ENCODE measurements around the gene VGLL4.
A peak's percentile ranks its signal among the peaks of the same experiment; 100 is the strongest.

VGLL4 gene

GRCh38 chr3:11629716-11630115, 14.0 kb downstream of the VGLL4 start:
- DNase-seq (ENCODE audit: low read depth in 2 of 2) = no peak

- DNase-seq (ENCODE audit: low read depth in 2 of 2) = no peak
Observed at GRCh38 chr3:11627612-11628011, 16.1 kb downstream of the VGLL4 start.

GRCh38 chr3:11626084-11626463, 17.6 kb downstream of the VGLL4 start:
- DNase-seq (ENCODE audit: low read depth in 2 of 2) = no peak

GRCh38 chr3:11625376-11626083, 18.2 kb downstream of the VGLL4 start:
- DNase-seq (ENCODE audit: low read depth in 2 of 2) = no peak

DNA sequence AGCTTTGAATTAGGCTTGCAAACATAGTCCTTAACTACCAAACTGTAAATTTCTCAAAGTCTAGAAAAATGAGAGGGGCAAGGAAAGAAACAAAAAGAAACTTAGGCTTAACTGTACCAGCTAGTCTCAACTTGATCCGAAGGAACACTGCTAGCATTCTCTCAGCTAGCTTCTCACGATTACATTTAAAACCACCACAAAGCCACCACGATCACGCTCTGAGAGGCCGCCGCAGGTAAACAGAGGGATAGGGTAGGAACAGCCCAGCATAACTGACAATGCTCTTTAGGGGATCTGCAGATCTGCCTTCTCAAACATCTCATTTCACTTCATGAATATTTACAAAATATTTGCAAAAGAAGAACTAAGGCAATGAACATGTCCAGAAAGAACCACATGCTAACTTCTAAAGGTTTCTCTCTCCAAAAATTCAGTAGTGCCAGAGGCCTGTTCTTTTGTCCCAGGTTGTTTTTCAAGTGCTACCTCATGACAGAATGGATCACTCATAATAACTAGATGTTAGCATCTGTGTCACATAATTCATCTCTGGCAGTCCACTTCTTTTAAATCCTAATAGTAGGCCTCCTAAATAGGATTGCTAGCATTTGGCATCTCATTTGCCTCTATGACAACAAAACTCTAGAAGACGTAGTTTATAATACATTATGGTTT, 18.9 kb downstream of the VGLL4 start:
- DNase-seq (ENCODE audit: low read depth in 2 of 2) = no peak

DNA sequence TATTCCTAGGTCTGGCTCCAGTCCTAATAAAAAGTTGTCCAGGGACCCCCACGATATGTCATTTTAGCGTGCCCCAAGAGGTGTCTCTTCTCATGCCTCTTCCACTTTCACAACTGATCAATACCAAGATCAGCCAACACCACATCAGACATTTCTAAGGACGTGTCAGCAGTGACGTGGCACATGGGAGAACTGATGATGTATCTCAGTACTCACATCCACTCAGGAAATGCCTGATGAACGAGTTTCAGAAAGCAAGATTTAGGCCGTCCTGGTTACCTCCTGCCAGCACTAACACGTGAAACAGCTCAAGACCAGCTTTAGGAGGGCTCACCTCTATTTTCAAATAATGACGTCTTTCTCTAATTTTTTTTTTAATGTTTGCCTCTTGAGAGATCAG, 19.6 kb downstream of the VGLL4 start:
- DNase-seq (ENCODE audit: low read depth in 2 of 2) = peak; percentile 69 to 73

- no peak for DNase-seq (ENCODE audit: low read depth in 2 of 2)
Observed at GRCh38 chr3:11622586-11623550, 20.8 kb downstream of the VGLL4 start.

DNA sequence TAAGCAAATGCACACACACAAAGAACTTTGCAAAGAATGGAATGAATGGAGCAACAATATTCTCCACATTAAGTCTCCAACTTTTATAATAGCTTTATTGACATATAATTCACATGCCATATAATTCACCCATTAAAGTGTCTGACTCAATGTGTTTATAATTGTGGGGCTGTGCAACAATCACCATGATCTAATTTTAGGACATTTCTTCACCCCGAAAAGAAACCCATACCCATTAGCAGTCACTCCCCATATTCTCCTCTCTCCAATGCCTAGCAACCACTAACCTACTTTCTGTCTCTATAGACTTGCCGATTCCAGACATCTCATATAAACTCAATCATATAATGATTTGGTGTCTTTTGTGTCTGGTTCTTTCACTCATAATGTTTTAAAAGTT, 22.6 kb downstream of the VGLL4 start:
- DNase-seq (ENCODE audit: low read depth in 2 of 2) = no peak

DNA sequence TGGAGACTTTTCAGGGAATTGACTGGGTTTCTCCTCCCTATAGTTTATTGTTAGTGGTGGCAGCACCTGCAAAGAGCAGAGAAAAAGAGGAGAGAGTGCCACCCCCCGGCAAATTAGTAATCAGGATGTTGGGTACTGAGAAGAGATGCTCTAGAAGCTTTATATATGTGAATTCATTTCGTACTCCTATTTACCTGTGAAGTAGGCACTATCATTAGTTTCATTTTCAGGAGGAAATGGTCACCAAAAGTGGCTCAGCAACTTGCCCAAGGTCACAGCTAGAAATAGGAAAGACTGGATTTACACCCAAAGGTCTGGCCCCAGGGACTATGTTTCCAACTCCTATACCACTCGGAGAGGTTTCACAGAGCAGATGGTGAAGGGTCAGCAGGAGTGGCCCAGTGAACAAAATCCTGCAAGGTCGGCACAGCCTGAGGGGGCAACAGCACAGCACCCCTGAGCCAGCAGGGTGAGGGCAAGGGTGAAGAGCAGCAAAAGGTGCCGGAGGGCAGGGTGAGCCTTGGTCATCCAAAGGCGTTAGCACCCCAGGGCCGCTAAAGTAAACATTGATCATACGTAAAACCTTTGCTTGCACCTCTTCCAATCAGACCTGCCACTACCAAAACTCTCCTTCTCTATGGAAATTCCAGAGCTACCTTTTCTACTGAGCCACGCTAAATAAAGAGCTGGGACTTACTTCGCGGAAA, 23.6 kb downstream of the VGLL4 start:
- DNase-seq (ENCODE audit: low read depth in 2 of 2) = no peak

- no peak for DNase-seq (ENCODE audit: low read depth in 2 of 2)
Observed at GRCh38 chr3:11619461-11619860, 24.3 kb downstream of the VGLL4 start.

- no peak for DNase-seq (ENCODE audit: low read depth in 2 of 2)
Observed at GRCh38 chr3:11618904-11619303, 24.8 kb downstream of the VGLL4 start.

DNA sequence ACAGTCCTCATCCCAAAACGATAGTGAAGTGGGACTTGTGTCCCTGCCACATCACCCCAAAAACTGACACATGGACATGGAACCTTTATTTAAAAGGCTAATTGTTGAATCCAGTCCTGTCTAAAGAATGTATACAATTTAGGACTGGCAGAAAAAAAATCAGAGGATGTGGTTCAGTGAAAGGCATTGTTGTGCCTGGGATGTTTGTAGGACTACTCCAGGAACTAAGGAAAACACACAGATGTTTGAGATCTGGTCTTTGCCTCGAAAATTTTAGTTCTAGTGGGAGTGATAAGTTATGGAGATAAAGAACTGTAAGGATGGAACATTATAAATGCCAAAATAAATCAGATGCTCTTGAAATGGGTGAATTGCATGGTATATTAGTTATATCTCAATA, 27.2 kb downstream of the VGLL4 start:
- no peak for DNase-seq (ENCODE audit: low read depth in 2 of 2)

DNA sequence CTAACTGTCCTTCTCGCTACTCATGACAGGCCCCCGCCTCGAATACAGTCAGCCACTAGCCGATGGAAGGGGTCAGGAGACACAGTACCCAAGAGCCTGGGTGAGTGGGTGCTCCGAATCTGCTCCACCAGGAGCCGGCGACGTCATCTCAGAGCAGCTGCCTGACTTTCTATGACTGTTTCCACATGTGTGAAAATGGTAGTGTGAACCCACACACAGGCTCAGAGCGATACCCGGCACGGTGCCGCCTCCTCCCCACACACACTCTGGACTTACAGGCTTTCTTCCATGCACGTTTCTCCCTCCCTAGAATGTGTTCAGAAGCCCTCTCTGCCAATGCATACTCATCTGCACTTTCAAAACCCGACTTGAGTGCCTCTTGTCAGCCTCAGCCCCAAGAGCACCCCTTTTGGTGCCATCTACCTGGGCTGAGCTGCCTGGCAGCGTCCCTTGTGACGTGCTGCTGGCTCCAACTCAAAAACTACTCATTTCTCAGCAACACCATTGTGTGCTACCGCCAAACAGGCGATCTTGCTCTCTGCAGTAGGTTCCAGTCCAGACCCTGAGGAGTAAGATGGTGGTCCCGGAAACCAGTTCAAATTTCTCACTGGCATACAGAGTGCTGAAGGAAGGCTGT, 29.7 kb downstream of the VGLL4 start:
- no peak for DNase-seq (ENCODE audit: low read depth in 2 of 2)

DNA sequence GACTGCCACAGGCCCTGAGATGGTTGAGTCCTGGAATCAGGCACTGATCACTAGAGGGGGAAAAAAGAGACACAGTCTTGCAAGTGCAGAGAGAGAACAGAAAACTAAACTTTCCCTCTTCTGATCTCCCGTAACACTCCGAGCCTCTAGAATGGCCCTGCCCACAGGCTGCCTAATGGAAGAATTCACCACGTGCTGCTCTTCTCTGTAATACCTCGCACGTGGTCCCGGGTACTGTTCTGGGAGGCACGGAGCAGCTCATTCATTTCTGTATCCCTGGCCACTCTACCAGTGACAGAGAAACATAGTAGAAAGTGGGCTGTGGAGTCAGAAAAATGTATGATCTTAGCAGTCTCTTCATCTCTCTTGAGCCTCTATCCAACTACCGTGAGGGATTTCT, 30.4 kb downstream of the VGLL4 start:
- DNase-seq (ENCODE audit: low read depth in 2 of 2) = no peak

- DNase-seq (ENCODE audit: low read depth in 2 of 2) = no peak
Observed at GRCh38 chr3:11612515-11613188, 31.1 kb downstream of the VGLL4 start.

- DNase-seq (ENCODE audit: low read depth in 2 of 2) = no peak
Observed at GRCh38 chr3:11611341-11611799, 32.3 kb downstream of the VGLL4 start.

DNA sequence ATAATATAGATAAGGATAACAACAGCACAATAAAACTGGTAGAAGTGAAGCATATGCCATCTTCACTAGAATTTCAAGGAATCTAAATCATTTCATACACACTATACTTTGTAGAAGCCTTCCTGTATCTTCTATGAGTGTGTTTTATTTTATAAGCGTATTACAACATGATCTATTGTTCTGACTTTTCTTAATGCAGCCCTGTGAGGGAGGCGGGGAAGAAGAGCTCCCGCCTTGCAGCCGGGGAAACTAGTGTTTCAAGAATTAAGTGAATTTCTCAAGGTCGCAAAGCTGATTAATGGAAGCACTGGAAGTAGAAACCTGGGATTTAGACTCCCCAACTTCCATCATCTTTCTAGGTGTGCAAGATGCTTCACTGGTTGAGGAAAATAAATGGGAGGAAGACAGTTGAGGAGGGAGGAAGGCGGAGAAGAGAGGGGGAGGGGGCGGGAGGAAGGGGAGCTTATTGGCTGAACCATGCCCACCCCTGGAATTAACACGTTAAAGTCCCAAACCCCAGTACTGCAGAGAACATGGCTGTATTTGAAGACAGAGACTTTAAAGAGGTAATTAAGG, 32.9 kb downstream of the VGLL4 start:
- no peak for DNase-seq (ENCODE audit: low read depth in 2 of 2)

DNA sequence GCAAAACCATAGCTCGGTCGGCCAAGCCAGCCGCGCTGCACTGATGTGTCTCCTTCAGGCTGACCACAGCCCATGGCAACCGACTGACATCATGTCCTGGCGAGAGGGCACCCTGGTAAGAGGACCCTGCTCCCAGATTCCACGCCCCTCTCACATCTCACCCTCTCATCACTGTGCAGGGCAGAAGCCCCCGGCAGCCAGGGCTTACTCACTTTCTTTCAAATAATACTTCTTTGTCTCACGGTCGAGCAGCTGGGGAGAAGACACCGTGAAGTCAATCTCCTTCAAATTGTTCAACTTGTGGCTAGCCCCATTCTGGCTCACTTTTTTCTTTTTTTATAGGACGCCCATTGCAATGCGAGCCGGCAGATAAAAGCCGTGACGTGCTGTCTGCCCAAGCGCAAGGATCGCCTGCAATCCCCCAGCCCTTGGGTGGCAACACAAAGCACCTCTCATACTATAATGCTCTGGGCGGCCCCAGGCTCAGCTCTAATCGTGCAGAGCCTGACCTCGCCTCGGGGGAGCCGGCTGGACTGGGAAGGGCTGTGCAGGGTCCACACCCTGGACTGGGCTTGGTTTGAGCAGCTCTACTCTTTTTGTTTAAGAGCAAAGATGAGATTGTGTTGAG, 33.6 kb downstream of the VGLL4 start:
- DNase-seq (ENCODE audit: low read depth in 2 of 2) = no peak

DNA sequence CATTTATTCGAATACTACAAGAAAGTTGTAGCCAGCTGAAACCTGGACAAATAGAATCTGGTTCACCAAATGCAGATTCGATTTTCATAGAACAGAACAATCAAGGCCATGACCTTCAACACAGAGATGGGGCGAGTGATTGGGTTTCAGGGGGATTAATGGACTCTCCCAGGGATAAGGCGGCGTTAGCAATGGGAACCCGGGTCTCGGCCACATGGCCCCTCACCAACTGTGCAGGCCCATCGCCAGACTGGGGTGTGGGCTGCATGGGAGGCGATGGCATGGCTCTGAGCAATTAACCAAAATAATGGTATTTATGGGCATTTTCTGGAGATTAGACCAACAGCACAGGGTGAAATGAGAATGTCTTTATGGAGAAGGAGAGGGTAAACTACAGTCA, 34.2 kb downstream of the VGLL4 start:
- no peak for DNase-seq (ENCODE audit: low read depth in 2 of 2)

DNA sequence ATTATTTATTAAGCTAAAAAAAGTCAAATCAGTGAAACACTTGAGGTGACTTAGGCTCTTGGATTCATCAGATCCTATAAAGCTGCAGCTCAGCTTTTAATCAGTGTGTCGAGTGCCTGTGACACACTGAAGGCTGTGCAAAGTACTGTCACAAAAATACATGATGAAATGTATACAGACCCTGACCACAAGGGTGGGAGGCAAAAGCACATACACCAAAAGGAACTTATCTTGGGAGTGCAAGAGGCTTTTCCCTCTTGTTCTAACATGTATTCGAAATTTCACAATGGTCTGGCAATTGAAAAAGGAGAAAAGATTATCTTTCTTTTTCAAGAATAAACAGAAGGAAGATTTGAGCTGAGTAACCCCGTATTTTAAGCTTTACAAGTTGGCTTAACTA, 35.9 kb downstream of the VGLL4 start:
- no peak for DNase-seq (ENCODE audit: low read depth in 2 of 2)
